ENCODE data around the gene NR6A1. TPM values are rescaled to one million over a fixed set of nuclear protein-coding genes. Genes with fewer than 3 reads are reported as not detected.

NR6A1 gene
- total RNA-seq, 1 experiment from 2014 or later = 6.7 TPM

- no peak for DNase-seq
- H3K27me3 Mint-ChIP-seq (ENCODE audit: unreplicated experiment) = no peaks in the 10 kb centered on the region
- no TSS peak for BruUV-seq (replicated peaks)
- no peak overlapping the region for H3K4me3 Mint-ChIP-seq (ENCODE audit: low read depth, unreplicated experiment)
- intact Hi-C loops (cut with micrococcal nuclease; ENCODE audit: unreplicated experiment) = no loop called here
- H3K27ac Mint-ChIP-seq (ENCODE audit: unreplicated experiment) = no peak overlapping the region
- CTCF ChIA-PET = interaction anchor here (0.6 kb wide), 1 partner anchor 14 kb away, joined by 3 read pairs; no protein-coding TSS in a partner anchor
- H3K36me3 Mint-ChIP-seq (ENCODE audit: insufficient read depth, unreplicated experiment) = no peaks in the 10 kb centered on the region
- TF ChIP-seq, protein P1, sequence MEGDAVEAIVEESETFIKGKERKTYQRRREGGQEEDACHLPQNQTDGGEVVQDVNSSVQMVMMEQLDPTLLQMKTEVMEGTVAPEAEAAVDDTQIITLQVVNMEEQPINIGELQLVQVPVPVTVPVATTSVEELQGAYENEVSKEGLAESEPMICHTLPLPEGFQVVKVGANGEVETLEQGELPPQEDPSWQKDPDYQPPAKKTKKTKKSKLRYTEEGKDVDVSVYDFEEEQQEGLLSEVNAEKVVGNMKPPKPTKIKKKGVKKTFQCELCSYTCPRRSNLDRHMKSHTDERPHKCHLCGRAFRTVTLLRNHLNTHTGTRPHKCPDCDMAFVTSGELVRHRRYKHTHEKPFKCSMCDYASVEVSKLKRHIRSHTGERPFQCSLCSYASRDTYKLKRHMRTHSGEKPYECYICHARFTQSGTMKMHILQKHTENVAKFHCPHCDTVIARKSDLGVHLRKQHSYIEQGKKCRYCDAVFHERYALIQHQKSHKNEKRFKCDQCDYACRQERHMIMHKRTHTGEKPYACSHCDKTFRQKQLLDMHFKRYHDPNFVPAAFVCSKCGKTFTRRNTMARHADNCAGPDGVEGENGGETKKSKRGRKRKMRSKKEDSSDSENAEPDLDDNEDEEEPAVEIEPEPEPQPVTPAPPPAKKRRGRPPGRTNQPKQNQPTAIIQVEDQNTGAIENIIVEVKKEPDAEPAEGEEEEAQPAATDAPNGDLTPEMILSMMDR (IDR thresholded peaks at IDR 0.05; ENCODE audit: unreplicated experiment) = no peak
- no peaks in the 10 kb centered on the region for H3K9me3 Mint-ChIP-seq (ENCODE audit: low read depth, unreplicated experiment)
- H3K4me1 Mint-ChIP-seq (ENCODE audit: low read depth, unreplicated experiment) = no peaks in the 10 kb centered on the region
Observed at GRCh38 chr9:124803911-124804310, 32.8 kb upstream of the NR6A1 start.

- TF ChIP-seq, protein P1 (IDR thresholded peaks at IDR 0.05; ENCODE audit: unreplicated experiment) = no peak
- Mint-ChIP-seq H3K36me3 (ENCODE audit: insufficient read depth, unreplicated experiment) (no peaks in the 10 kb centered on the region), H3K27me3 (ENCODE audit: unreplicated experiment) (no peaks in the 10 kb centered on the region), H3K27ac (ENCODE audit: unreplicated experiment) (no peak overlapping the region), H3K9me3 (ENCODE audit: low read depth, unreplicated experiment) (no peaks in the 10 kb centered on the region), H3K4me3 (ENCODE audit: low read depth, unreplicated experiment) (no peak overlapping the region), H3K4me1 (ENCODE audit: low read depth, unreplicated experiment) (no peaks in the 10 kb centered on the region)
- BruUV-seq (replicated peaks) = no TSS peak
- no peak for DNase-seq
- intact Hi-C loops (cut with micrococcal nuclease; ENCODE audit: unreplicated experiment) = no loop called here
- CTCF ChIA-PET = no interaction called here
Observed at GRCh38 chr9:124802426-124802825, 31.3 kb upstream of the NR6A1 start.

DNA sequence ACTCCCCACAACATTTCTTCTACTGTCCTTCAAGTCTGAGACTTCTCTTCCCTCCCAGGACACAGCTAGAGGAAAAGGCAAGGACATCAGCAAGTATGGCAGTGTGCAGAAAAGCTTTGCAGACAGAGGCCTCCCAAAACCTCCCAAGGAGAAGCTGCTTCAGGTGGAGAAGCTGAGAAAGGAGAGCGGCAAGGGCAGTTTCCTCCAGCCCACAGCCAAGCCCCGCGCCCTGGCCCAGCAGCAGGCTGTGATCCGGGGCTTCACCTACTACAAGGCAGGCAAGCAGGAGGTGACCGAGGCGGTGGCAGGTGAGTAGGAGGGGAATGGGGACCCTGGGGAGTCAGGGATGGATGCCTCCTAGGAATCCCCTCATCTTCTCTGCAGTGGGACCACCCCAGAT lies 30.2 kb upstream of the NR6A1 start:
- Mint-ChIP-seq H3K4me1 (ENCODE audit: low read depth, unreplicated experiment) (no peaks in the 10 kb centered on the region), H3K9me3 (ENCODE audit: low read depth, unreplicated experiment) (no peaks in the 10 kb centered on the region), H3K4me3 (ENCODE audit: low read depth, unreplicated experiment) (no peak overlapping the region), H3K36me3 (ENCODE audit: insufficient read depth, unreplicated experiment) (no peaks in the 10 kb centered on the region), H3K27me3 (ENCODE audit: unreplicated experiment) (no peaks in the 10 kb centered on the region), H3K27ac (ENCODE audit: unreplicated experiment) (no peak overlapping the region)
- no peak for DNase-seq
- TF ChIP-seq, protein P1 (IDR thresholded peaks at IDR 0.05; ENCODE audit: unreplicated experiment) = no peak
- BruUV-seq (replicated peaks) = no TSS peak
- intact Hi-C loops (cut with micrococcal nuclease; ENCODE audit: unreplicated experiment) = no loop called here
- CTCF ChIA-PET = interaction anchor here (0.6 to 1.0 kb wide), 2 partner anchors 10 to 21 kb away, joined by 3 to 4 read pairs; no protein-coding TSS in a partner anchor

- TF ChIP-seq, protein P1 (IDR thresholded peaks at IDR 0.05; ENCODE audit: unreplicated experiment) = no peak
- DNase-seq = no peak
Observed at GRCh38 chr9:124800306-124801259, 29.5 kb upstream of the NR6A1 start.

More at GRCh38 chr9:124800306-124801259, 29.5 kb upstream of the NR6A1 start:
- Mint-ChIP-seq H3K4me3 (ENCODE audit: low read depth, unreplicated experiment) (no peak overlapping the region), H3K4me1 (ENCODE audit: low read depth, unreplicated experiment) (no peaks in the 10 kb centered on the region), H3K27me3 (ENCODE audit: unreplicated experiment) (no peaks in the 10 kb centered on the region), H3K36me3 (ENCODE audit: insufficient read depth, unreplicated experiment) (no peaks in the 10 kb centered on the region), H3K27ac (ENCODE audit: unreplicated experiment) (no peak overlapping the region), H3K9me3 (ENCODE audit: low read depth, unreplicated experiment) (no peaks in the 10 kb centered on the region)
- no TSS peak for BruUV-seq (replicated peaks)
- intact Hi-C loops (cut with micrococcal nuclease; ENCODE audit: unreplicated experiment) = no loop called here
- CTCF ChIA-PET = interaction anchor here (0.6 to 1.0 kb wide), 3 partner anchors 11 to 22 kb away, joined by 3 to 4 read pairs (median 3); no protein-coding TSS in a partner anchor

All from Calu3 (cell line).